RWPE2 (cell line): ENCODE measurements around the gene DKK1.

Experiments
- ATAC-seq: fragments of 200-7000 bp; cut with Tn5 transposase; 3 replicates; pipeline ENCODE4 v1.9.1; 2021; ENCODE audit warnings: low read depth
- DNase-seq: peaks from one replicate; pipeline ENCODE4 v3.0.0-alpha.2; 2020; ENCODE audit warnings: low spot score
- H3K27ac ChIP-seq: fragments of 450-650 bp; 2 replicates; pipeline ENCODE4 v1.5.1; 2017; ENCODE audit warnings: mild to moderate bottlenecking; ENCODE audit not compliant: poor library complexity, severe bottlenecking
- H3K27me3 ChIP-seq: fragments of 250-450 bp; sonication (Bioruptor Pico); 2 replicates; pipeline ENCODE4 v1.5.1; 2021; ENCODE audit warnings: mild to moderate bottlenecking, moderate library complexity; ENCODE audit not compliant: insufficient read depth, poor library complexity, severe bottlenecking
- H3K36me3 ChIP-seq: fragments of 250-450 bp; sonication (Bioruptor Pico); 2 replicates; pipeline ENCODE4 v1.5.1; 2020; ENCODE audit warnings: low read depth, mild to moderate bottlenecking, moderate library complexity
- H3K4me1 ChIP-seq: fragments of 250-450 bp; sonication (Bioruptor Pico); 2 replicates; pipeline ENCODE4 v1.5.1; 2021; ENCODE audit warnings: mild to moderate bottlenecking, moderate library complexity; ENCODE audit not compliant: insufficient read depth, poor library complexity, severe bottlenecking
- H3K4me3 ChIP-seq: fragments of 250-450 bp; sonication (Bioruptor Pico); 2 replicates; pipeline ENCODE4 v1.5.1; 2021; ENCODE audit warnings: mild to moderate bottlenecking, moderate library complexity; ENCODE audit not compliant: severe bottlenecking
- H3K9me3 ChIP-seq: fragments of 250-450 bp; sonication (Bioruptor Pico); 2 replicates; pipeline ENCODE4 v1.5.1; 2021; ENCODE audit warnings: mild to moderate bottlenecking, moderate library complexity; ENCODE audit not compliant: severe bottlenecking
- TF ChIP-seq, protein P1 (sequence below): fragments of 450-650 bp; IDR thresholded peaks from one replicate; pipeline ENCODE4 v1.5.1; 2017; ENCODE audit warnings: mild to moderate bottlenecking, moderate library complexity; ENCODE audit not compliant: poor library complexity, severe bottlenecking

DKK1 gene

DNA sequence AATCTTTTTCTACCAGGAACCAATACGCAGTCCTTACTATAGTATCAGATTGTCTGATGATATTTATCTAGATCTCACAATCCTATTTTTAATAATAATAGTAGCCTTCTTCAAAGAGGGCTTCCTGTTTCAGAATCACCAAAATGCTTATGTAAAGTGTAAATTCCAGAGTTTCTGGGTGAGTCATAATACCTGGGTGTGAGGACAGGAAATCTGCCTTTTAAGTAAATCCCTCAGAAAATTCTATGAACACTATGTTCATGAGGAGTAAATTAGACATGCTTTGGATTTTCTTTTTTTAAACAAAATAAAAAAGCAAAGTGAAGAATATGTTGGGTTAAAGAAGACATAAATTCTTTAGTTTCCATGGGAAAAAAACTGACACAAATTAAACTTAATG lies 20.5 kb downstream of the DKK1 start:
- Histone ChIP-seq H3K9me3 (no peaks in the 10 kb centered on the region), H3K27ac (peak overlapping the region; percentile 97), H3K4me1 (peaks cover 41% of the 10 kb centered on the region), H3K27me3 (no peaks in the 10 kb centered on the region), H3K36me3 (peaks cover 3% of the 10 kb centered on the region; the same call in 1 of the 2 replicates), H3K4me3 (no peak overlapping the region)
- DNase-seq (no peak), ATAC-seq (peak; percentile 80)
- TF ChIP-seq, protein P1, sequence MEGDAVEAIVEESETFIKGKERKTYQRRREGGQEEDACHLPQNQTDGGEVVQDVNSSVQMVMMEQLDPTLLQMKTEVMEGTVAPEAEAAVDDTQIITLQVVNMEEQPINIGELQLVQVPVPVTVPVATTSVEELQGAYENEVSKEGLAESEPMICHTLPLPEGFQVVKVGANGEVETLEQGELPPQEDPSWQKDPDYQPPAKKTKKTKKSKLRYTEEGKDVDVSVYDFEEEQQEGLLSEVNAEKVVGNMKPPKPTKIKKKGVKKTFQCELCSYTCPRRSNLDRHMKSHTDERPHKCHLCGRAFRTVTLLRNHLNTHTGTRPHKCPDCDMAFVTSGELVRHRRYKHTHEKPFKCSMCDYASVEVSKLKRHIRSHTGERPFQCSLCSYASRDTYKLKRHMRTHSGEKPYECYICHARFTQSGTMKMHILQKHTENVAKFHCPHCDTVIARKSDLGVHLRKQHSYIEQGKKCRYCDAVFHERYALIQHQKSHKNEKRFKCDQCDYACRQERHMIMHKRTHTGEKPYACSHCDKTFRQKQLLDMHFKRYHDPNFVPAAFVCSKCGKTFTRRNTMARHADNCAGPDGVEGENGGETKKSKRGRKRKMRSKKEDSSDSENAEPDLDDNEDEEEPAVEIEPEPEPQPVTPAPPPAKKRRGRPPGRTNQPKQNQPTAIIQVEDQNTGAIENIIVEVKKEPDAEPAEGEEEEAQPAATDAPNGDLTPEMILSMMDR: no peak

DNA sequence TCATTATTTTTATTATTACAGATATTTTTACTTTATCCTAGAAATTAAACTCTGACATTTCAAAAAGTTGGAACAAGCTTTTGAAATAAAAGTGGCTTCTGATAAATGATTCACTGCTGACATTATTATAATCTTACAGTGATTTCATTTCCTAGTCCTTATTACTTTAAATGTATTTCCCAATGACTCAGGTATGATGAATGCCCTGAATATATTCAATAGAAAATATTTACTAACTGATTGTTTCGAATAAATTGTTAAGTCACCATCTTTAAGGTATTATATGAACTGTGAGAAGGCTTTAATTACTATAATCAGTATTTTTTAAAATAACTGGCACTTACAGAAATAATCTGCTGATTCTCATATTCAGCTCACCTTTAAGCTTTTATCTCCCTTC lies 21.6 kb downstream of the DKK1 start:
- DNase-seq (no peak), ATAC-seq (peak; percentile 82)
- Histone ChIP-seq H3K36me3 (peaks cover 3% of the 10 kb centered on the region; the same call in 1 of the 2 replicates), H3K9me3 (no peaks in the 10 kb centered on the region), H3K4me3 (no peak overlapping the region), H3K4me1 (peaks cover 41% of the 10 kb centered on the region), H3K27ac (peak overlapping the region; percentile 97), H3K27me3 (no peaks in the 10 kb centered on the region)
- TF ChIP-seq, protein P1: no peak

DNA sequence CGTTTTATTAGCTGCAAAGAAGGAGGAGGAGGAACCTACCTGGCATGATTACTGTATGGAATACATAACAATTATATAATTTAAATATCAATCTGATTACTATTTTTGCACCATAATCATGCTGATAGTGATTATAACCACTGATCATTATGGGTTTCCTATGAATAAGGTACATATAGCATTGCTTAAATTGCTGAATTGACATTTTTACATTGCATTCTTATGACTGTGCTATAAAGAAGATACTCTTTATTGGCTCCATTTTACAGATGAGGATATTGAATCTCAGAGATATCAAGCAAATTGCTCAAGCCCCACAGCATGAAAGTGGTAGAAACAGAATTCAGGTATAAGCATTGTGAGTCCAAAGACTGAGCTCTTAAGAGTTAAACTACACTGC lies 23.1 kb downstream of the DKK1 start:
- TF ChIP-seq, protein P1: no peak
- Histone ChIP-seq H3K4me3 (no peak overlapping the region), H3K27ac (peak overlapping the region; percentile 97), H3K4me1 (peaks cover 41% of the 10 kb centered on the region), H3K27me3 (no peaks in the 10 kb centered on the region), H3K9me3 (no peaks in the 10 kb centered on the region), H3K36me3 (peaks cover 3% of the 10 kb centered on the region; the same call in 1 of the 2 replicates)
- DNase-seq (no peak), ATAC-seq (no peak)

DNA sequence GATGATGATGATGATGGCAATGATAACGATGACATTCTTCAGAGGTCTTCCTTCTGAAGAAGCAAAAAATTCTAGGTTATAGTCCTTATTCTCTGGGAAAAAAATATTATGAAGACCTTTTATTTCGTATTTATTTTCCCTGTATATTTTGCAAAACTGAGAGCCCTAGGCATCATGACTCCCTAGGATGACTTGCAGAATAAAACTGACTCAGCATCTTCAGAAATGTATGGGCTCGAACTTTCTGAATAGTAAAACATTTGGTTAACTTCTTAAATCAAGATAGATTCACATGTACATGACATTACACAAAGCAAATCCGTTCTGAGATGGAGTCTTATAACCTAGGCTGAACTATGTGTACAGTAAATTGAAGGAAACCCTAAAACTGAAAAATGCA lies 29.4 kb downstream of the DKK1 start:
- no peak for ATAC-seq
- TF ChIP-seq, protein P1: no peak
- no peaks in the 10 kb centered on the region for H3K9me3 ChIP-seq

DNA sequence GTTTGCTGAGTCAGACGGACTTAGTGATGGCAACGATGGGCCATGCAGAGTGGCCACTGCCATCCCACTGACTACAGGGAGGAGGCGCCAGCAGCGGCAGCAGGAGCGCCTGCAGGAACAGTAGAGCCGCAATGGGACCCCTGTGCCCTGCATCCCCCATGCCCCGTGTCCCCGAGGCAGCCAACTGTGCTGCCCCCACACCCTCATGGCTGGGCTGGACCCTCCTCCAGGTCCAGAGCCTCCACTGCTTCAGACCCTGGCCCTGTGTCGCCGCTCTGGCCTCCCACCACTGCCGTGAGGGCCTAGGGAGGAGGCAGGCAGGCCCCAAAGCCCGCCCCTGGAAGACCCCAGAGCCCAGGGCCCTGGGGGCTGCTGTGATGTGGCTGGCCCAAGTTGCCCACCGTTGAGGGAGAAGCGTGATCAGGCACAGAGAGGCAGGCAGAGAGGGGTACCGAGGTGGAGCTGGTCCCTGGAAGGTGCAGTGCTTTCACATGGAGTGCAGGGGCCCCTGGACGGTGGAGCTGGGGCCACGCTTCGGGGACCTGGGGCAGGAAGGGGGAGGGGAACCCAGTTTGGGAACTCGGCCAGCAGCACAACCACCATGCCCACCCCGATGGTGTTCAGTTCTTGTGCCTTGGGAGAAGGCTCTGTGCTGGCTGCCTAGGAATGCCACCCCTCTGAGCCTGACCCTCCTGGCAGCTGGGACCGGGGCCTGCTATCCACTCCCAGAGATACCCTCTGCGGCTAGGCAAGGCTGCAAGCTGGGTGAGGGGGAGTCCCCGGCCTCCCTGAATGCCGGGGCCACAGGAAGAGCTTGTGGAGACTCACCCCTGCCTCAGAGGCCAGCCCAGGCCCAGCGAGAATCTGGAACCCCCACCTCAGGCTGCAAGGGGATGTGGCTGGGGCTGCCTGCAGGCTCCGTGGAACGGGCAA lies 32.6 kb downstream of the DKK1 start:
- Histone ChIP-seq H3K27ac (no peak overlapping the region), H3K4me1 (peaks cover 14% of the 10 kb centered on the region), H3K27me3 (no peaks in the 10 kb centered on the region), H3K36me3 (no peaks in the 10 kb centered on the region), H3K4me3 (no peak overlapping the region), H3K9me3 (no peaks in the 10 kb centered on the region)
- TF ChIP-seq, protein P1: no peak
- peak; percentile 28 for DNase-seq
- no peak for ATAC-seq

More for the DNA sequence above, 29.4 kb downstream of the DKK1 start:
- DNase-seq: no peak
- Histone ChIP-seq H3K27ac (no peak overlapping the region), H3K4me3 (no peak overlapping the region), H3K27me3 (no peaks in the 10 kb centered on the region), H3K36me3 (no peaks in the 10 kb centered on the region), H3K4me1 (peaks cover 9% of the 10 kb centered on the region)
